Astrocyte of the cerebellum (primary cell): ENCODE measurements around the gene PAPOLA.
"Not testable (repeated sequence)": the region's sequence is repeated elsewhere in the genome, so short reads cannot be mapped to it uniquely, and the experiment has no call there.

Experiments used
- DNase-seq: peaks from one replicate; pipeline ENCODE4 v3.0.0-alpha.2; 2011; ENCODE audit warnings: low read depth
- H3K4me3 ChIP-seq: 2 replicates; pipeline ENCODE4 v1.5.1; 2011; ENCODE audit warnings: mild to moderate bottlenecking, low read depth, low read length, moderate library complexity
- in situ Hi-C: cut with HindIII; loops from 2 replicates; pipeline ENCODE4 v1.10.0; 2017; ENCODE audit warnings: low sequenced_read_pairs
- TF ChIP-seq, protein P1 (sequence below): IDR thresholded peaks from 2 replicates; pipeline ENCODE4 v1.5.1; 2012; ENCODE audit warnings: low read length, low read depth, moderate library complexity, mild to moderate bottlenecking; ENCODE audit errors: missing control alignments

The PAPOLA gene

DNA sequence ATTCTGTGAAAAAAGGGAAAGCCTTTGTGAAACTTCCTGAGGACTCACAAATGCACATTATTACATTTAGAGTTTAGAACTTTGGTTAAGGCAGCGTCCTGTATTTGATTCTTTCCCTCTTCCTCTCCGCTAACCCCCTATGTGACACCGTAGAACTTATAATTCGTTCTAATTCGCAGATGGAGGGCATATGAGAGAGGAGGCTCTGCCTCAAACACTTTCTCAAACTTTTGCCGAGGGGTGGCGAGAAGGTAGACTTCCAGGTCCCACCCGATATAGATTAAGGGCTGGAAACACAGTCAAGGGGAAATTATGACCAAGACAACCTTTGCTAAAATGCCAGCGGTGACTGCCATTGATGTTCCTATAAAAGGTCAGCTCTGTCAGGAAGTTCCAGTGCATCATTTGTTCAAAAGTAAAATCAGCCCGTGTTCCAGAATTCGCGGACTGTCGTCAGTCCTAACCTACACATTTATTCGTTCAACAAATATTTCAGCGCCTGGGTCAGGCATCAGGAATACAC lies 904 bp upstream of the PAPOLA start:
- DNase-seq: no peak
- H3K4me3 ChIP-seq: peak overlapping the region; percentile 94
- in situ Hi-C loops: no loop called here

DNA sequence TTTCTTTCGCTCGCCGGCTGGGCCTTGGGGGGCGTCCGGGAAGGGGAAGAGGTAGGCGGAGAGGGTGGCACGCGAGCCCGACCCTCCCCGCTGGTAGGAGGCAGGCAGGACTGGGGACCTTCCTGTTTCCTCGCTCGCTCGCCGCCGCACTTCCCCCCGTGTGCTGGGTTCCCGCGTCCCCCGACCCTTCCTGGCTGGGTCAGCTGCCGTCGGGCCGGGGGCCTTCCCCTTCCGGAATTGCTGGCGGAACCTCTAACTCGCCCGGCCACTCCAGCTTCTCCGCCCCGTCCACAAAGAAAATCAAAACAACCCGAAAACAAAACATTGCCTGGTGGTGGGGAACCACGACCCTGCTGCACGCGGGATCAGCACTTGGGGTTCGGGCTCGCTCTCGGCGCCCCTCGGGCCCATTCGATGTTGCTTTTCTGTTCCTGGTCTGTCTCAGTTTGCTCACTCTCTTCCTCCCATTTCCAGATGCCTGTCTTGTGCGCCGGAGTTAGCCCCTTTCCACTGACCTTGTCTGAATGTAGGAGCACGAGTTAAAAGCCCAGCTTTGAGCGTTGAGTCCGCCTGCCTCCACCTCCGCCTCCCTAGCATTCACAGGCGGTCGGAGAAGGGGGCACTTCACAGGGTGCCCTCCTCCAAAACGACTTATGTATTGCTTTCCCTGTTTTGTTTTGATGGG lies 581 bp downstream of the PAPOLA start:
- TF ChIP-seq, protein P1, sequence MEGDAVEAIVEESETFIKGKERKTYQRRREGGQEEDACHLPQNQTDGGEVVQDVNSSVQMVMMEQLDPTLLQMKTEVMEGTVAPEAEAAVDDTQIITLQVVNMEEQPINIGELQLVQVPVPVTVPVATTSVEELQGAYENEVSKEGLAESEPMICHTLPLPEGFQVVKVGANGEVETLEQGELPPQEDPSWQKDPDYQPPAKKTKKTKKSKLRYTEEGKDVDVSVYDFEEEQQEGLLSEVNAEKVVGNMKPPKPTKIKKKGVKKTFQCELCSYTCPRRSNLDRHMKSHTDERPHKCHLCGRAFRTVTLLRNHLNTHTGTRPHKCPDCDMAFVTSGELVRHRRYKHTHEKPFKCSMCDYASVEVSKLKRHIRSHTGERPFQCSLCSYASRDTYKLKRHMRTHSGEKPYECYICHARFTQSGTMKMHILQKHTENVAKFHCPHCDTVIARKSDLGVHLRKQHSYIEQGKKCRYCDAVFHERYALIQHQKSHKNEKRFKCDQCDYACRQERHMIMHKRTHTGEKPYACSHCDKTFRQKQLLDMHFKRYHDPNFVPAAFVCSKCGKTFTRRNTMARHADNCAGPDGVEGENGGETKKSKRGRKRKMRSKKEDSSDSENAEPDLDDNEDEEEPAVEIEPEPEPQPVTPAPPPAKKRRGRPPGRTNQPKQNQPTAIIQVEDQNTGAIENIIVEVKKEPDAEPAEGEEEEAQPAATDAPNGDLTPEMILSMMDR: no peak
- in situ Hi-C loops: no loop called here
- no peak for DNase-seq
- peak overlapping the region; percentile 94 for H3K4me3 ChIP-seq

More for the DNA sequence above, 904 bp upstream of the PAPOLA start:
- TF ChIP-seq, protein P1: no peak

DNA sequence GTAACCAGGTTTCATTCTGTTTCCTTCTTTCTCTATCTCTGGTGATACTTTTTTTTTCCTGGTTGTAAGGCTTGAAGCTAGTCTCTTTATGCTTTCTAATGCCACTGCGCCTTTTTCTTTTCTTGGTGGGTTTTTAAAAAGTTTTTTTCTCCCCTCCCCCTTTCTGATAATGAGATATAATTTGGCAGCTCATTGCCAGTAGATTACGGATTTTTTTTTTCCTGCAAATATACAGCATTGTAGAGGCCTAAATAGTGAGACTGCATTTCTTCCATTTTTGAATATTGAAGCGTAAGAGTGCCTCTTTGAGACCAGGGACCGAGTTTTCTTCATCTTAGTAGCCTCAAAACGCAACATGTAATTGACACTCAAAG lies 1.1 kb downstream of the PAPOLA start:
- TF ChIP-seq, protein P1: no peak
- peak overlapping the region; percentile 94 for H3K4me3 ChIP-seq
- in situ Hi-C loops: no loop called here
- no peak for DNase-seq

DNA sequence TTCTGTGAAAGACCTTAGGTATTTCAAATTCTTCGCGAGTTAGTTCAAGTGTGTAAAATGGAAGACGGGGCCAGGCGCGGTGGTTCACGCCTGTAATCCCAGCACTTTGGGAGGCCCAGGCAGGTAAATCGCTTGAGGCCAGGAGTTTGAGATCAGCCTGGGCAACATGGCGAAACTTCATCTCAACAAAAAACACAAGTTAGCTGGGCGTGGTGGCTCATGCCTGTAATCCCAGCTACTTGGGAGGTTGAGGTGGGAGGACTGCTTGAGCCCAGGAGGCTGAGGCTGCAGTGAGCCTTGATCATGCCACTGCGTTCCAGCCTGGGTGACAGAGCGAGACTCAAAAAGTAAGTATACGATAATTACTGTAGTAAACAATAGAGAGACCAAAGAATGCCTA lies 2.2 kb downstream of the PAPOLA start:
- H3K4me3 ChIP-seq, in situ Hi-C loops, DNase-seq: not testable (repeated sequence)

DNA sequence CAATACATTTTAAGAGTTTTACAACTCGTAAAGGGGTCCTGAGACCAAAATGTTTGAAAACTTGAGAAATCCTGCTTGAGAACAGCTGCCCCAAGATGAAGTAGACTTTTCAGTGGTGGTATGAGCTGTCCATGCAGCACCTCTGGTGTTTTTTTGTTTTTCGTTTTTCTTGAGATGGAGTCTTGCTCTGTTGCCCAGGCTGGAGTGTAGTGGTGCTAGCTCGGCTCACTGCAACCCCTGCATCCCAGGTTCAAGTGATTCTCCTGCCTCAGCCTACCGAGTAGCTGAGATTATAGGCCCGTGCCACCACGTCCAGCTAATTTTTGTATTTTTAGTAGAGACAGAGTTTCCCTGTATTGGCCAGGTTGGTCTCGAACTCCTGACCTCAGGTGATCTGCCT lies 5.5 kb downstream of the PAPOLA start:
- DNase-seq: no peak
- TF ChIP-seq, protein P1: no peak
- in situ Hi-C loops: no loop called here
- no peak overlapping the region for H3K4me3 ChIP-seq

DNA sequence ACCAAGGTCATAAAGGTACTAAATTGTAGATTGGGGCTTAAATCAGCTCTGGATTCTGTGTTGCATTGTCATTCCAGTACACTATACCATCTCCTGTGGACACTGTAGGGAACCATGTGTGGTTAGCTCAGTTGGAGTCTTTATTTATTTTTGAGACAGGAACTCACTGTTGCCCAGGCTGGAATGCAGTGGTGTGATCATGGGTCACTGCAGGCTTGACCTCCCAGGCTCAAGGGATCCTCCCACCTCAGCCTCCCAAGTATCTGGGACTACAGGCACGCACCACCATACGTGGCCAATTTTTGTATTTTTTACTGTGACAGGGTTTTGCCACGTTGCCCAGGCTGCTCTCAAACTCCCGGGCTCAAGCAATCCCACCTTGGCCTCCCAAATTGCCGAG lies 6.7 kb downstream of the PAPOLA start:
- in situ Hi-C loops: no loop called here
- DNase-seq: no peak

More for the DNA sequence above, 6.7 kb downstream of the PAPOLA start:
- TF ChIP-seq, protein P1: no peak
- no peak overlapping the region for H3K4me3 ChIP-seq
